GM19467 (cell line): ENCODE data around the gene SEC31A.

Source experiments
- ATAC-seq: cut with Tn5 transposase; IDR thresholded peaks from one replicate; pipeline ENCODE4 v1.9.1; 2021; ENCODE audit warnings: mild to moderate bottlenecking, moderate library complexity; ENCODE audit not compliant: unreplicated experiment

The SEC31A gene

DNA sequence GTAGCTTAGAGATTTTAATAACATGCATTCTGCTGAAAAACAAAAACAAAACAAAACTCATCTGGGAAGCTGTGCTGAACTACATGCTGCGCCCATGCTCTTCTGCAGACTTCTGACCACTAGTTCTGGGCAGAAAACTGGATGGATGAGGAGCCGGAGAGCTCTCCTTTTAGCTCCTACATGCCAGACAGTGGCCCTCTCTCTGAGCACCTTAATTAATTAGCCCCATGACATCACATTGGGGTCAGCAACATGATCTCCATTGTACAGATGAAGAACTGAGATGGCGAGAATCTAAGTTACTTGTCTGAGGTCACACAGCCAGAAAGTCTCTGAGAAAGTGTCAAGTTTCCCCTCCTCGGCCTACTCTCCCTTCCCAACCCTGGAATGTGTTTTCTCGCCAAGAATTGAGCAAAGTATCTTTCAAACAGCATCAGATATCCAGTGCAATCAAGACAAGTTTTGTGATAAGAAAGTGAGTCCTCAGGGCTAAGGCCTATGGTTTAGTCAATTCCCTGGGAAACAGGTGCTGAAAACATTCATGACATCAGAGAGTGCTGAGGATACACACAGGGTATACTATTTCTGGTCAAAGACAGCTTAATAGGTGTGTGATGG is 113.9 kb downstream of the SEC31A start:
- ATAC-seq, result no peak

GRCh38 chr4:82775243-82775642 is 115.7 kb downstream of the SEC31A start:
- no peak for ATAC-seq

DNA sequence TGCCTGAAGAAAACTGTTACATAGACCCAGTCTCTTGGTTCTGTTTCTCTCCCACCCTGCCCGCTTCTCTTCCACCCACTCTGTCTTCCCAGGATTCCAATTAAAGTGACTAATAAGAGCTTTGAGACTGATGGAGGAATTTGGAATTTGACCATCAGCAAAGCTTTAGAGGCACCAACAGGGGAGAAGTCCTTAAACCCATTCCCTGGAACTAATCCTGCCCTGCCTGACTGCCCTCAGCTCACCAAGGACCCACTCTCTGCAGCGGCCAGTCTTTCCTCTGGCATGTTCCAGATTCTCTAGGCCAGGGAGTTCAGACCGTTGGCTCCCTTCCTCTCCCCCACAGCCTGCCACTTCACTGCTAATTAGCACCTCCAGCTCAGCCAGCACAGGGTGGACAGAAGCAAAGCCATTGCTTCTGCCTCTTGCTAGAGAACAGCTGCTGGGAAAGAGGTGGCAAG is 116.2 kb downstream of the SEC31A start:
- ATAC-seq, result no peak

DNA sequence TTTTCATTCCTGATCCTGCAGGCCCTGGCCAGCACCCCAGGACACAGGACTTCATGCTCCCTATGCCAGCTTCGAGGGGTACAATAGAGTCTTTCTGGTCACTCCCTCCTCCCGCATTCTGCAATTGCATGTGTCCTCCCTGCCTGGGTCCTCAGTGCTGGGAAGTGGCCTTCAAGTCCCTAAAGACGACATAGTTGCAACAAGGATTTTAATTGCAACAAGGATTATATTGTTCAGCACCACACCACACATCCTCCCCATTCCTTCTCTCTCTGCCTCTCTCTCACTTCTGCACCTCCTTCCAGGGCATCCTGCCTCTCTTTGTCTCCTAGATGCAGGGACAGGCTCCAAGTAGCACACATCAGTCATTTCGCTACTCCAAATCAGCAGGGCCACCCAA is 117.9 kb downstream of the SEC31A start:
- no peak for ATAC-seq

GRCh38 chr4:82770607-82771006 is 120.3 kb downstream of the SEC31A start:
- ATAC-seq, result no peak
